Heart left ventricle (tissue), 13 donors: Measurements from ENCODE around the gene EGLN1.

Experiments
- CTCF ChIP-seq, 12 donors: fragments of 200-600 bp; sonication (generic) in 4 of 12; IDR thresholded peaks; one replicate each; pipeline versions ENCODE4 v1.5.0 to v1.8.0; 2018 to 2022; ENCODE audit warnings: antibody characterized with exemption in 12 of 12, mild to moderate bottlenecking in 5 of 12
- POLR2A ChIP-seq, 2 donors: fragments of 450-650 bp; IDR thresholded peaks; one replicate each; pipeline ENCODE4 v1.6.1; 2017; ENCODE audit warnings: antibody characterized with exemption in 2 of 2, mild to moderate bottlenecking in 2 of 2, moderate library complexity in 2 of 2
- donor health status: ischemic (EF 13 %, LVEDD 7.1; RV severe dilation, severe dysfunction).
- donor health status: DM: no; HTN: yes; CAD: no.
- donor health status: DM: no; HTN: no; CAD: no.
- donor health status: ischemic (EF 25% LVEDD 6.9; RV normal size, moderate dysfunction).
- donor health status: ischemic (EF 25% LVEDD 5.7; RV mildly dilated, moderate dysfunction).
- donor health status: ischemic (EF 35%, LVEDD 5.7; RV mildly dilated, moderate dysfunction).
- donor health status: nonischemic (EF 11% LVEDD 7.7; RV severe dilation, severe dysfunction).
- donor health status: DM: yes; HTN: yes; CAD: no.
- donor health status: PGD.
- donor health status: ischemic (EF 29% LVEDD 5.4; RV normal size, mild dysfunction).
- donor health status: nonischemic (EF 23%, LVEDD 6.1; RV moderate dilation, normal function).

GRCh38 chr1:231422798-231423309, 767 bp upstream of the EGLN1 start:
- TF ChIP-seq CTCF (IDR thresholded peaks at IDR 0.05) (no peak), POLR2A (IDR thresholded peaks at IDR 0.05) (no peak)
